Placental pericyte (primary cell): Measurements from ENCODE around the gene SEC14L3. TPM values are rescaled to one million over a fixed set of nuclear protein-coding genes. Genes with fewer than 3 reads are reported as not detected.

Experiments used
- small RNA-seq: library from RNA; depleted of rRNA; stranded (forward); fragments of <200 nt; gene quantifications from one replicate; pipeline ENCODE3, GENCODE V24; 2012; ENCODE audit warnings: low replicate concordance
- total RNA-seq: library from RNA; depleted of rRNA; stranded (reverse); fragments of >200 nt; gene quantifications from 2 replicates; pipeline ENCODE4 v1.2.3, GENCODE V29; 2012

Gene SEC14L3
- total RNA-seq, result not detected in 2 replicates

DNA sequence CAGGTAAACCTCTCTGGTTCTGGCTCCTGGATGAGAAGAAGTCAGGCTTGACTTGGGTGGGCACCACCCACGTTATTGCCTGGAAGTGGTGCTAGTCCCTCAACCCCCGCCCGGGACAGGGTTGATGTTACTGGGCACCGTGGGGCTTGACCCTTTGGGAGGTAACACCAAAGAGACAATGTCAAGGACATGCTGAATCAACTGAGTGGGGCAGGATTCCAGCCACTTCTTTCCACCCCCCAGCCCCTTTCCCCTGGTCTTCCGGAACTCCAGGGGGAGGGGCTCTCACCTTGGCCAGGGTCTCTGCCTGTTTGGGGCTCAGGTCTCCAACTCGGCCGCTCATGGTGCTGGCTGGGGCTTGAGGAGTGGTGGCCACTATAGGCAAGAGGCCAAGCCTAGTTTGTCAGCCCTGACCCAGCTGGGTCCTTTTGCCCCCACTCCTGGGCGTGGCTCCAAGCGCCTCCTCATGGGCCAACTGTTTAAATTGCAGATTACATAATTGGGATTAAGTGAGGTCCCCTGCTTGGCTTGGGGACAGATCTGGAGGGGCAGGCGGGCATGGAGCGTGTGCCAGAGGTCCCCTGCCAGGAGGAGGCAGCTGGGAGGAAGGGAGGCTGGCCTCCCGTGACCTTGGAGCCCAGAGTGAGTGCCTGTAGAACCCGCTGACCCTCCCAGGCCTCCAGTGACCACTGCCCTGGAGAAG lies at the start of gene SEC14L3:
Gene SEC14L3, minus strand, starts transcription at position 402 of the 703 bp plus-strand sequence. Its CDS starts 59 bp downstream, at position 343.

DNA sequence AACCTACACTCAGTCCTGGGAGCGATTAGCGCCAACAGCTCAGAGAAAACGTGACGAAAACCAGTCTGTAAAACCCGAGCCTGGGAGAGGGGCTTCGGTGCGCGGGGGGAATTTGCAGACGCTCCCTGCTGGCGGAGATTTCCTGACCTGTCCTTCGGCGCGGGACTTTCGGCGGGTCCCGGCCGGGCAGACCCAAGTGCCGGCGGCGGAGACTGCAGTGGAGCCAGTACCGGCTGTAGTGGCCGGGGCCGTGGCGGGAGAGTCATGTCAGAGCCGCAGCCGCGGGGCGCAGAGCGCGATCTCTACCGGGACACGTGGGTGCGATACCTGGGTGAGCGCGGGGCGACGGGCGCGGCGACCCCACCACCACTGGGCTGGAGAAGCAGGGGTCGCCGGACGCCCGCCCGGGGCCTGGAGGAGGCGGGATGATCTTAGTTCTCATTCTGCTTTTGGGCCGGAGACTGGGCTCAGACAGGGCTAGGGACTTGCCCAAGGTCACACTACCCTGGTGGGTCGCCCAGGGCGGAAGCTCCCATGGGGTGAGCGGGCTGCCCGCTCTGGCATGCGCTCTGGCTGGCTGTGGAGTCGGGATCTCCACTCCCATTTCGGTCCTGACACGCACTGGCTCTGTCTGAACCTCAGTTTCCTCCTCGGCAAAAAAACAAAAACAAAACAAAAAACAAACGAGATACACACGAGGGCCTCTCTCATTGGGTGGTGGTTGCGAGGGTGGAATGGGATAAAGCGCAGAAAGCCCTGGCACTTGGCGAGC lies 46.0 kb downstream of the SEC14L3 start, which contains the start of gene MTFP1:
Gene MTFP1, plus strand, starts transcription at position 153 of the 772 bp plus-strand sequence. Its CDS starts 112 bp downstream, at position 265.

Small RNAs within 50 kb of the gene (small RNA-seq; reads per million reads assigned to genes)
- gene AC004832.3 (not detected), gene RNU6-564P (0.10 reads per million)

Other genes with a start within 250 kb of the SEC14L3 start
- gene LIF, start 225.3 kb downstream of the SEC14L3 start, total RNA-seq, result 82.9 and 109 TPM in 2 replicates
- gene OSM, start 205.2 kb downstream of the SEC14L3 start, total RNA-seq, result not detected in 2 replicates
- 4.7 and 6.1 TPM in 2 replicates for gene CASTOR1, start 182.5 kb downstream of the SEC14L3 start, total RNA-seq
- 28.1 and 30.0 TPM in 2 replicates for gene TBC1D10A, start 145.1 kb downstream of the SEC14L3 start, total RNA-seq
- gene SF3A1, start 115.1 kb downstream of the SEC14L3 start, total RNA-seq, result 41.1 and 54.8 TPM in 2 replicates
- 2.4 TPM in 2 replicates for gene CCDC157, start 115.0 kb downstream of the SEC14L3 start, total RNA-seq
- gene RNF215, start 84.6 kb downstream of the SEC14L3 start, total RNA-seq, result 21.5 and 32.8 TPM in 2 replicates
- gene SEC14L2, start 75.0 kb downstream of the SEC14L3 start, total RNA-seq, result 9.8 and 28.8 TPM in 2 replicates
- gene MTFP1, start 46.2 kb downstream of the SEC14L3 start, total RNA-seq, result 29.6 and 35.0 TPM in 2 replicates
- gene SEC14L4, start 33.7 kb upstream of the SEC14L3 start, total RNA-seq, result under 0.01 TPM in 1 of 2 replicates, not detected in the other
- gene SEC14L6, start 74.7 kb upstream of the SEC14L3 start, total RNA-seq, result not detected in 2 replicates
- not detected in 2 replicates for gene GAL3ST1, start 102.6 kb upstream of the SEC14L3 start, total RNA-seq
- gene PES1, start 119.9 kb upstream of the SEC14L3 start, total RNA-seq, result 87.3 and 108 TPM in 2 replicates
- 3.0 and 8.1 TPM in 2 replicates for gene TCN2, start 135.2 kb upstream of the SEC14L3 start, total RNA-seq
- gene SLC35E4, start 163.8 kb upstream of the SEC14L3 start, total RNA-seq, result 7.2 and 18.6 TPM in 2 replicates
- gene DUSP18, start 195.9 kb upstream of the SEC14L3 start, total RNA-seq, result 11.4 and 21.8 TPM in 2 replicates
- 0.22 and 2.1 TPM in 2 replicates for gene OSBP2, start 222.9 kb upstream of the SEC14L3 start, total RNA-seq